A549 (cell line): ENCODE data around the gene MINDY4.

Experiments used
- ELK1 ChIP-seq: fragments of 150-350 bp; IDR thresholded peaks from 2 replicates; pipeline ENCODE4 v1.6.1; 2014; ENCODE audit warnings: low read depth, mild to moderate bottlenecking, low read length
- EP300 ChIP-seq, 2 experiments: fragments of >200 bp; sonication (Bioruptor Twin); formaldehyde crosslinking; IDR thresholded peaks; 2 replicates in 1 of 2; 3 replicates in 1 of 2; pipeline ENCODE4 v1.6.1; 2016 to 2017
- HOXA7 ChIP-seq: fragments of 250-450 bp; sonication (Bioruptor Pico); IDR thresholded peaks from 2 replicates; pipeline ENCODE4 v1.5.0; 2020; ENCODE audit warnings: mild to moderate bottlenecking, moderate library complexity
- NR3C1 ChIP-seq: fragments of >200 bp; sonication (Bioruptor Twin); formaldehyde crosslinking; IDR thresholded peaks from 3 replicates; pipeline ENCODE4 v1.6.1; 2017
- TF ChIP-seq, protein P1 (sequence below): fragments of >200 bp; sonication (Bioruptor Twin); formaldehyde crosslinking; IDR thresholded peaks from 3 replicates; pipeline ENCODE4 v1.5.1; 2016

- TF ChIP-seq, protein P1, sequence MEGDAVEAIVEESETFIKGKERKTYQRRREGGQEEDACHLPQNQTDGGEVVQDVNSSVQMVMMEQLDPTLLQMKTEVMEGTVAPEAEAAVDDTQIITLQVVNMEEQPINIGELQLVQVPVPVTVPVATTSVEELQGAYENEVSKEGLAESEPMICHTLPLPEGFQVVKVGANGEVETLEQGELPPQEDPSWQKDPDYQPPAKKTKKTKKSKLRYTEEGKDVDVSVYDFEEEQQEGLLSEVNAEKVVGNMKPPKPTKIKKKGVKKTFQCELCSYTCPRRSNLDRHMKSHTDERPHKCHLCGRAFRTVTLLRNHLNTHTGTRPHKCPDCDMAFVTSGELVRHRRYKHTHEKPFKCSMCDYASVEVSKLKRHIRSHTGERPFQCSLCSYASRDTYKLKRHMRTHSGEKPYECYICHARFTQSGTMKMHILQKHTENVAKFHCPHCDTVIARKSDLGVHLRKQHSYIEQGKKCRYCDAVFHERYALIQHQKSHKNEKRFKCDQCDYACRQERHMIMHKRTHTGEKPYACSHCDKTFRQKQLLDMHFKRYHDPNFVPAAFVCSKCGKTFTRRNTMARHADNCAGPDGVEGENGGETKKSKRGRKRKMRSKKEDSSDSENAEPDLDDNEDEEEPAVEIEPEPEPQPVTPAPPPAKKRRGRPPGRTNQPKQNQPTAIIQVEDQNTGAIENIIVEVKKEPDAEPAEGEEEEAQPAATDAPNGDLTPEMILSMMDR, result no peak
- no peak for TF ChIP-seq EP300 (IDR thresholded peaks at IDR 0.05)
- TF ChIP-seq NR3C1, result no peak
- TF ChIP-seq HOXA7 (CRISPR knock-in tag), result no peak
- TF ChIP-seq ELK1, result no peak
These were observed 155.8 kb downstream of the MINDY4 start for GRCh38 chr7:30927040-30927439.
